ENCODE results near the gene INPP5B. TPM values are rescaled to one million over a fixed set of nuclear protein-coding genes. Genes with fewer than 3 reads are reported as not detected.

INPP5B gene
- total and polyA plus RNA-seq, 9 of the 15 experiments (the other 6 are each of a cell fraction or from before 2014, with no cell fraction given), result 14.1 to 28.7 (median 20.9) TPM

DNA sequence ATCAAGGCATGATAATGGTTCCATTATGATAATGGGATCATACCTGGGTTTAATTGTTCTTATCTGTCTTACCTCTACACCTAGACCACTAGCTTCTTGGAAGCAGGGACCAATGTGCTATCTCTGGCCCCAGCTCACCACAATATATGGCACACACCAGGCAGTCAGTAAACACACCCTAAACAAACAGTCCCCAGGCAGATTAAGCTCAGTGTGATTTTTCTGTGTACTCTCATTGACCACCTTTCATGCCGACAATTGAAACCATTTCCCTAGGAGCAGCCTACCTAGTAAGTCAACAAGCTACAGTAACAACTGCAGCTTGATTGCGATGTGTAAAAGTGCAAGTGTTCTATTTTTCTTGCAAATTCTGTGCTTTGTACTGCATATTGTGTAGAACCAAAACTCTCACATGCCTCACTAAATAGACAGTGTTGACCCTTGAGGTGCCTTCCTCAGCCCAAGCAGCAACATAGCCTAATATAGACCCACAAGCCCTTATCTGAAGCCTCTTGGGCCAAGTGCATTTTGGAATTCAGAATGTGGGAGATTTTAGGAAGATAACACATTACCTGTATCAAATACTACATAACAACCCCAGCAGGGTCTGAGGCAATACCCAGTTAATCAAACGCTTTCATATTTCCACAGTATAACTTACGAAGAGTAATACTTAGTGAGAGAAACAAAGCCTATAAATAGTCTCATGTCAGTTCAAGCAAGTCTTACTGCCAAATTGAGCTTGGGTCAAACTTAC is 32.0 kb downstream of the INPP5B start:
- DNase-seq (ENCODE audit: extremely low read depth in 1 of 4, low spot score in 3 of 4), result no peak
- Histone ChIP-seq H3K27ac (ENCODE audit: extremely low read depth, low read depth, low read length) (peak overlapping the region; percentile 9; the same call in 1 of the 3 replicates), H3K4me3 (no peak overlapping the region), H3K4me1 (replicated peaks in 1 of 2; ENCODE audit: control insufficient read depth in 2 of 2, insufficient read depth in 2 of 2, low read length in 2 of 2) (peaks cover 11 to 23% of the 10 kb centered on the region in 2 experiments; a peak in 4 of 5 replicates), H3K36me3 (ENCODE audit: control insufficient read depth, insufficient read depth, low read length) (peaks cover 11% of the 10 kb centered on the region), H3K27me3 (ENCODE audit: control insufficient read depth in 2 of 2, insufficient read depth in 2 of 2, low read length in 2 of 2) (no peaks in the 10 kb centered on the region), H3K79me2 (ENCODE audit: control insufficient read depth, insufficient read depth, low read length) (peaks cover 41% of the 10 kb centered on the region), H3K9me1 (ENCODE audit: control insufficient read depth, insufficient read depth, low read length) (no peaks in the 10 kb centered on the region), H3K4me2 (ENCODE audit: insufficient read depth, low read length) (no peak overlapping the region), H3K9ac (ENCODE audit: insufficient read depth in 1 of 2, low read depth in 2 of 2, low read length in 2 of 2) (no peak overlapping the region), H4K20me1 (replicated peaks; ENCODE audit: control insufficient read depth, insufficient read depth, low read length) (no peaks in the 10 kb centered on the region), H3K9me3 (replicated peaks; ENCODE audit: control insufficient read depth, insufficient read depth, low read depth, low read length) (peaks cover 8% of the 10 kb centered on the region), H2AFZ (ENCODE audit: low read depth, low read length) (no peak overlapping the region)
- in situ Hi-C loops (cut with MboI) (no loop called here), intact Hi-C loops (cut with micrococcal nuclease) (loop anchor here (2.0 kb wide), 1 partner anchor 22 kb away; no protein-coding TSS in a partner anchor)
- CTCF ChIA-PET (ENCODE audit: low intra/inter-chr PET ratio), result no interaction called here
- BruUV-seq (replicated peaks), result no TSS peak
- TF ChIP-seq ZNF583 (CRISPR knock-in tag; IDR thresholded peaks at IDR 0.05) (no peak), TCF3 (CRISPR knock-in tag; IDR thresholded peaks at IDR 0.05) (peak; percentile 51; the same call in 1 of the 2 replicates), HIVEP1 (CRISPR knock-in tag; IDR thresholded peaks at IDR 0.05) (no peak), CBFA2T3 (IDR thresholded peaks at IDR 0.05) (peak; percentile 39; the same call in 1 of the 2 replicates), FOXA3 (CRISPR knock-in tag; conservative IDR thresholded peaks at IDR 0.05 in 1 of 2, IDR thresholded peaks at IDR 0.05 in 1 of 2) (peak in 1 of 2 experiments; percentile 48; a peak in 1 of 4 replicates)
- peak; percentile 23 for FAIRE-seq
- POLR2A ChIA-PET, result interaction anchor here (0.6 to 2.0 kb wide), 7 partner anchors 9 to 912 kb away, joined by 3 to 11 read pairs (median 4); partner anchors contain the start of gene SF3A3
- whole genome bisulfite sequencing (ENCODE audit: insufficient coverage, low coverage, missing lambda C conversion rate), result 56% methylated on average over 4 of the region's 4 CpGs
- peak; percentile 39 for ATAC-seq

Measured in K562 (cell line).